ENCODE data around the gene SLC22A23.

DNA sequence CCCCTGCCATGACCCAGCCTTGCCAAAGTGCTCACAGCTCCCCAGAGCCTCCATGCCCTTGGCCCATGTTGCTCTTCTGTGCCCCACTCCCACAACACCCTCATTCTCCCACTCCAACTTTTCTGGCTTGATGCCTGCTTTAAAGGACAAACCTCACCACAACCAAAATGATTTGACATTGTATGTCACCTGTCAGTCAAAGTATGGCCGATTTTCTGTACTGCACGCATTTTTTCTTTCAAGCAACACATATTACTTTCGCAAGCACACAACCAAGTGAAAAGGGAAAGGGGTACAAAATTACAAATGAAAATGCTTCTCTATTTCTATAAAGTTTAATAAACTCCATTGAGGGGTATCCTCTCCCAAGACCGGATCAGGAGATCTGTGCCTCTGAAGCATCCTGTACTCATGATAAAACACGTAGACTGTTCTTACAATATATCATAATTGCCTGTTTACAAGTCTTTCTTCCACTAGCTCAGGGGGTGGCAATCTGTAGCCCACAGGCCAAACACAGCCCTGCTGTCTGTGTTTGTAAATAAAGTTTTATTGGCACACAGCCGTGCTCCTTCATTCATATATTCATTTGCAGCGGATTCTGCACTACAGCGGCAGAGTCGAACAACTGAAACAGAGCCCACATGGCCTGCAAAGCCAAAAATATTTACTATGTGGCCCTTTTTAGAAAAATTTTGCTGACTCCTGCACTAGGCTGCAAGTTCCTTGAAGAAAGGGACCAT, 32.5 kb downstream of the SLC22A23 start:
- no peak for TF ChIP-seq EZH2phosphoT487 (IDR thresholded peaks at IDR 0.05; ENCODE audit: borderline replicate concordance, low read length)
- TF ChIP-seq, protein P1, sequence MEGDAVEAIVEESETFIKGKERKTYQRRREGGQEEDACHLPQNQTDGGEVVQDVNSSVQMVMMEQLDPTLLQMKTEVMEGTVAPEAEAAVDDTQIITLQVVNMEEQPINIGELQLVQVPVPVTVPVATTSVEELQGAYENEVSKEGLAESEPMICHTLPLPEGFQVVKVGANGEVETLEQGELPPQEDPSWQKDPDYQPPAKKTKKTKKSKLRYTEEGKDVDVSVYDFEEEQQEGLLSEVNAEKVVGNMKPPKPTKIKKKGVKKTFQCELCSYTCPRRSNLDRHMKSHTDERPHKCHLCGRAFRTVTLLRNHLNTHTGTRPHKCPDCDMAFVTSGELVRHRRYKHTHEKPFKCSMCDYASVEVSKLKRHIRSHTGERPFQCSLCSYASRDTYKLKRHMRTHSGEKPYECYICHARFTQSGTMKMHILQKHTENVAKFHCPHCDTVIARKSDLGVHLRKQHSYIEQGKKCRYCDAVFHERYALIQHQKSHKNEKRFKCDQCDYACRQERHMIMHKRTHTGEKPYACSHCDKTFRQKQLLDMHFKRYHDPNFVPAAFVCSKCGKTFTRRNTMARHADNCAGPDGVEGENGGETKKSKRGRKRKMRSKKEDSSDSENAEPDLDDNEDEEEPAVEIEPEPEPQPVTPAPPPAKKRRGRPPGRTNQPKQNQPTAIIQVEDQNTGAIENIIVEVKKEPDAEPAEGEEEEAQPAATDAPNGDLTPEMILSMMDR (conservative IDR thresholded peaks at IDR 0.05; ENCODE audit: low read depth, low read length) = no peak

Data from PC-3 (cell line).